Neural cell (in vitro differentiated cells): ENCODE data around the gene NCKAP5. TPM values are rescaled to one million over a fixed set of nuclear protein-coding genes. Genes with fewer than 3 reads are reported as not detected.

Experiments used
- H2AFZ ChIP-seq: fragments of 200-600, 300-800 bp; sonication (generic), shearing (Covaris generic); 2 replicates; pipeline ENCODE4 v1.6.0; 2014; ENCODE audit warnings: low read depth, mild to moderate bottlenecking, antibody characterized with exemption, low read length, moderate library complexity
- H3F3A ChIP-seq: fragments of 200-600 bp; shearing (Covaris generic); 2 replicates; pipeline ENCODE4 v1.6.1; 2016; ENCODE audit warnings: mild to moderate bottlenecking, moderate library complexity, mixed read lengths, antibody characterized with exemption, low read length; ENCODE audit not compliant: insufficient read depth, poor library complexity, severe bottlenecking
- H3K27ac ChIP-seq: fragments of 200-600, 300-800 bp; sonication (generic), shearing (Covaris generic); 2 replicates; pipeline ENCODE4 v1.5.1; 2014; ENCODE audit warnings: mild to moderate bottlenecking, low read length, moderate library complexity
- H3K27me3 ChIP-seq: fragments of 300-800, 200-600 bp; sonication (generic), shearing (Covaris generic); 2 replicates; pipeline ENCODE4 v1.6.0; 2014; ENCODE audit warnings: mild to moderate bottlenecking, low read depth, low read length, moderate library complexity; ENCODE audit not compliant: insufficient read depth
- H3K36me3 ChIP-seq: fragments of 300-800, 200-600 bp; sonication (generic), shearing (Covaris generic); 2 replicates; pipeline ENCODE4 v1.5.1; 2014; ENCODE audit warnings: mild to moderate bottlenecking, antibody characterized with exemption, low read length, moderate library complexity; ENCODE audit not compliant: insufficient read depth
- H3K4me2 ChIP-seq: fragments of 300-800, 200-600 bp; sonication (generic), shearing (Covaris generic); 2 replicates; pipeline ENCODE4 v1.6.0; 2014; ENCODE audit warnings: mild to moderate bottlenecking, low read length
- H3K4me3 ChIP-seq: fragments of 300-800, 200-600 bp; sonication (generic), shearing (Covaris generic); 2 replicates; pipeline ENCODE4 v1.5.1; 2014; ENCODE audit warnings: mild to moderate bottlenecking, low read length, moderate library complexity
- H3K79me2 ChIP-seq: fragments of 200-600 bp; shearing (Covaris generic); replicated peaks from 2 replicates; pipeline ENCODE4 v1.6.0; 2014; ENCODE audit warnings: mild to moderate bottlenecking, low read length, moderate library complexity; ENCODE audit not compliant: insufficient read depth
- H3K9ac ChIP-seq: fragments of 300-800, 200-600 bp; sonication (generic), shearing (Covaris generic); 2 replicates; pipeline ENCODE4 v1.6.1; 2016; ENCODE audit warnings: mild to moderate bottlenecking, low read length, mixed read lengths
- H3K9me2 ChIP-seq: fragments of 200-600 bp; shearing (Covaris generic); 2 replicates; pipeline ENCODE4 v1.6.1; 2016; ENCODE audit warnings: mild to moderate bottlenecking, low read length, mixed read lengths; ENCODE audit not compliant: insufficient read depth
- H3K9me3 ChIP-seq: fragments of 200-600, 300-800 bp; sonication (generic), shearing (Covaris generic); 2 replicates; pipeline ENCODE4 v1.6.1; 2016; ENCODE audit warnings: mild to moderate bottlenecking, mixed run types, low read length, moderate library complexity, mixed read lengths
- H4K20me1 ChIP-seq: fragments of 200-600 bp; shearing (Covaris generic); 2 replicates; pipeline ENCODE4 v1.6.1; 2016; ENCODE audit warnings: mild to moderate bottlenecking, mixed run types; ENCODE audit not compliant: insufficient read depth
- CTCF ChIP-seq: fragments of 450-650 bp; IDR thresholded peaks from 2 replicates; pipeline ENCODE4 v1.5.1; 2014; ENCODE audit warnings: antibody characterized with exemption, mild to moderate bottlenecking, moderate library complexity; ENCODE audit not compliant: poor library complexity, severe bottlenecking
- EP300 ChIP-seq: fragments of 450-650 bp; conservative IDR thresholded peaks from 2 replicates; pipeline ENCODE4 v1.6.1; 2014; ENCODE audit warnings: antibody characterized with exemption, mild to moderate bottlenecking, moderate library complexity; ENCODE audit not compliant: poor library complexity, severe bottlenecking
- POLR2AphosphoS5 ChIP-seq: IDR thresholded peaks from 2 replicates; pipeline ENCODE4 v1.6.1; 2012
- RAD21 ChIP-seq: fragments of 450-650 bp; conservative IDR thresholded peaks from 2 replicates; pipeline ENCODE4 v1.6.1; 2014; ENCODE audit warnings: antibody characterized with exemption, mild to moderate bottlenecking, moderate library complexity
- REST ChIP-seq: IDR thresholded peaks from 2 replicates; pipeline ENCODE4 v1.6.1; 2012; ENCODE audit warnings: borderline replicate concordance
- SMC3 ChIP-seq: fragments of 450-650 bp; conservative IDR thresholded peaks from 2 replicates; pipeline ENCODE4 v1.6.1; 2014; ENCODE audit warnings: antibody characterized with exemption, mild to moderate bottlenecking, moderate library complexity; ENCODE audit not compliant: poor library complexity
- TAF1 ChIP-seq: IDR thresholded peaks from 2 replicates; pipeline ENCODE4 v1.6.1; 2012; ENCODE audit warnings: low read depth
- polyA plus RNA-seq: library from polyadenylated mRNA; depleted of rRNA; stranded (reverse); fragments of >200 nt; gene quantifications from 2 replicates; pipeline ENCODE4 v1.2.3, GENCODE V29; 2014

NCKAP5 gene
- polyA plus RNA-seq, 1 donor from 2014 or later, result 2.4 TPM

GRCh38 chr2:132726155-132726554 lies 842.1 kb downstream of the NCKAP5 start:
- Histone ChIP-seq H3K27ac (peak overlapping the region; percentile 60), H3K9me3 (no peaks in the 10 kb centered on the region), H3K4me2 (no peak overlapping the region), H3K4me3 (peak overlapping the region; percentile 31), H3K9ac (peak overlapping the region; percentile 31), H4K20me1 (no peaks in the 10 kb centered on the region), H3K9me2 (no peaks in the 10 kb centered on the region), H2AFZ (no peak overlapping the region), H3K79me2 (no peaks in the 10 kb centered on the region), H3K27me3 (no peaks in the 10 kb centered on the region), H3K36me3 (no peaks in the 10 kb centered on the region), H3F3A (no peaks in the 10 kb centered on the region)
- TF ChIP-seq SMC3 (no peak), RAD21 (no peak), POLR2AphosphoS5 (no peak), CTCF (no peak), TAF1 (peak; percentile 2), EP300 (peak; percentile 4), REST (no peak)

GRCh38 chr2:132725748-132726147 lies 842.5 kb downstream of the NCKAP5 start:
- Histone ChIP-seq H3F3A (no peaks in the 10 kb centered on the region), H3K9me2 (no peaks in the 10 kb centered on the region), H3K4me3 (peak overlapping the region; percentile 31), H3K4me2 (no peak overlapping the region), H3K9ac (peak overlapping the region; percentile 31), H2AFZ (no peak overlapping the region), H3K9me3 (no peaks in the 10 kb centered on the region), H4K20me1 (no peaks in the 10 kb centered on the region), H3K27me3 (no peaks in the 10 kb centered on the region), H3K36me3 (no peaks in the 10 kb centered on the region), H3K79me2 (no peaks in the 10 kb centered on the region), H3K27ac (peak overlapping the region; percentile 60)
- TF ChIP-seq TAF1 (peak; percentile 25), EP300 (peak; percentile 6), RAD21 (no peak)

- H3K9me3 ChIP-seq, result no peaks in the 10 kb centered on the region
- no peaks in the 10 kb centered on the region for H4K20me1 ChIP-seq
- H3K4me2 ChIP-seq, result no peak overlapping the region
- H3K27ac ChIP-seq, result peak overlapping the region; percentile 60
- H3K9ac ChIP-seq, result no peak overlapping the region
- TF ChIP-seq TAF1, result no peak
- TF ChIP-seq SMC3, result peak; percentile 8
- no peaks in the 10 kb centered on the region for H3K27me3 ChIP-seq
- H2AFZ ChIP-seq, result no peak overlapping the region
- no peaks in the 10 kb centered on the region for H3K9me2 ChIP-seq
- H3K4me3 ChIP-seq, result peak overlapping the region; percentile 31
- H3K79me2 ChIP-seq, result no peaks in the 10 kb centered on the region
- no peaks in the 10 kb centered on the region for H3F3A ChIP-seq
- H3K36me3 ChIP-seq, result no peaks in the 10 kb centered on the region
These were observed 843.1 kb downstream of the NCKAP5 start for GRCh38 chr2:132725148-132725547.
